LNCaP clone FGC (cell line): Measurements from ENCODE around the gene PRKD3.
"Not testable (repeated sequence)": the region's sequence is repeated elsewhere in the genome, so short reads cannot be mapped to it uniquely, and the experiment has no call there.

Experiments used
- DNase-seq: peaks from one replicate; pipeline ENCODE4 v3.0.0-alpha.2; 2011; ENCODE audit warnings: low read depth
- H3K4me3 ChIP-seq: 2 replicates; pipeline ENCODE4 v1.5.1; 2011; ENCODE audit warnings: mild to moderate bottlenecking, low read depth, low read length, control low read depth
- CTCF ChIP-seq: IDR thresholded peaks from 2 replicates; pipeline ENCODE4 v1.5.1; 2012; ENCODE audit warnings: mild to moderate bottlenecking; ENCODE audit not compliant: control insufficient read depth, insufficient read depth; ENCODE audit errors: extremely low read depth

Gene PRKD3

DNA sequence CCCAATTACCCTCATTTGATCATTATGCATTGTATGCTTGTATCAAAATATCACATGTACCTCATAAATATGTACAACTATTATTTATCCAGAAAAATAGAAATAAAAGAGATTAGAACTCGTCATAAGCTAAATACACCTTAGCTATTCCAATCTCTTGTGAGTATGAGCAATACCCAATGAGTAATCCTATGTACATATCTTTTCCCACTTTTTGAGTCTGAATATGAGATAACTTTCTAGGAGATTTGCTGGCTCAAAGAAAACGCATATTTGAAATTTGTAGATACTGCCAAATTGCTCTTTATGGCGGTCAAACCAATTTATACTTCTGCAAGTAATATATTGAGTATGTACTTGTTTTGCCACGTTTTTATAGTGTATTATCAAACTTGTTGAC lies 24.1 kb downstream of the PRKD3 start:
- DNase-seq, result no peak
- no peak for TF ChIP-seq CTCF
- no peak overlapping the region for H3K4me3 ChIP-seq

DNA sequence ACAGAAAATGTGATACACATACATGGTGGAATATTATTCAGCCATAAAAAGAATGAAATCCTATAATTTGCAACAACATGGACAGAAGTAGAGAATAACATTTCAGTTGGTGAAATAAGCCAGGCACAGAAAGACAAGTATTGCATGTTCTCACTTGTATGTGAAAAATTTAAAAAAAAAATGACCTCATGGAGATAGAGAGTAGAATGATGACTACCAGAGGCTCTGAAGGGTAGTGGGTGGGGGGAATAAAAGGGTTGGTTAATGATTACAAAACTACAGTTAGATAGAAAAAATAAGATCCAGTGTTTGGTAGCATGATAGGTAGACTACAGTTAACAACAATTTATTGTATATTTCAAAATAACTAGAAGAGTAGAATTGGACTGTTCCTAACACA lies 24.5 kb downstream of the PRKD3 start:
- no peak for DNase-seq

DNA sequence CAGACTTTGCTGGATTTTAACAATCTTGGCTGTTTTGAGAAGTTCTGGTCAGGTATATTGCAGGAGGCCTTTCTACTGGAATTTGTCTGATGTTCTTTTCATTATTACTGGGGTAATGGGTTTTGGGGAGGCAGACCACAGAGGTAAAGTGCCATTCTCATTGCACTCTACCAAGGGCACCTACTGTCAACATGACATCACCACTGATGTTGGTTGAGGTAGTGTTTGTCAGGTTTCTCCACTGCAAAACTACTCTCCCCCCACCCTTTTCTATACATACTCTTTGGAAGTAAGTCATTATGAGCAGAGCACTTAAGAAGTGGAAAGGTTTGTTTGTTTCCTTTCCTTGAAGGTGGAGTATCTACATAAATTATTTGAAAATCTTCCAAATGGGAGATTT lies 27.0 kb downstream of the PRKD3 start:
- no peak for DNase-seq
- H3K4me3 ChIP-seq, result no peak overlapping the region
- no peak for TF ChIP-seq CTCF

More for the DNA sequence above, 24.5 kb downstream of the PRKD3 start:
- H3K4me3 ChIP-seq, result no peak overlapping the region
- no peak for TF ChIP-seq CTCF

DNA sequence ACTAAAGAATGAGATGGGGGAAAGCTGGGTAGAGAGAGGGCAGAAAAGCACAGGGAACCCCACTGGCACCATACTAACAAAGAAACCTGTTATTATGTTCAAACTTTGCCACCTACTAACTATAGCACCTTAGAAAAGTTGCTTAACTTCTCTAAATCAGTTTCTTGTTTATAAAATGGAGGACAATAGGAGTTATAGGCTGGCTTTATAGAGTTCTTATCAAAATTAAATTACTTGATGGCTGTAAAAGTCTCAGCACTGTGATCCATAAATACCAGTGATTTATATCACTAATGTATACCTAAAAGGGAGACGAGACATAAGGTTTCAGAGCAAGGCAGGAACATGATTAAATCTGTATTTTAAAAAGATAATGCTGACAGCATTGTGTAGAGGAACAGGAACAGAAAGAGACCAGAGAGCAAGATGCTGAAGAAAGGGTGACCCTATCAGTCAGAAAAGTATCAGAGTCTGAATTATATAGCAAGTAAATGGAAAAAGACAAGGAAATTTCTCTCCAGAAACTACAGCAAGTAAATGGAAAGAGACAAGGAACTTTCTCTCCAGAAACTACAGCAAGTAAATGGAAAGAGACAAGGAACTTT lies 29.1 kb downstream of the PRKD3 start:
- H3K4me3 ChIP-seq, result no peak overlapping the region
- no peak for TF ChIP-seq CTCF
- DNase-seq, result no peak

DNA sequence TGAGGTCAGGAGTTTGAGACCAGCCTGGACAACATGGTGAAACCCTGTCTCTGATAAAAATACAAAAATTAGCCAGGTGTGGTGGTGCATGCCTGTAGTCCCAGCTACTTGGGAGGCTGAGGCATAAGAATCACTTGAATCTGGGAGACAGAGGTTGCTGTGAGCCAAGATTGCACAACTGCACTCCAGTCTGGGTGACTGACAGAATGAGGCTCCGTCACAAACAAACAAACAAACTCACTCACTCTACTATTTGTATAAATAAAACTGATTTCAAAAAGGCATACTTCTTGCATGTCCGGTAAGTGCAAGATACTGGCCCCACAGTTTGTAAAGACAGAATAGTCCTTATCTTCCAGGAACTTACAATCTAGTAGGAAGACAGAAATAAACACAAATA lies 29.8 kb downstream of the PRKD3 start:
- H3K4me3 ChIP-seq, DNase-seq: not testable (repeated sequence)

DNA sequence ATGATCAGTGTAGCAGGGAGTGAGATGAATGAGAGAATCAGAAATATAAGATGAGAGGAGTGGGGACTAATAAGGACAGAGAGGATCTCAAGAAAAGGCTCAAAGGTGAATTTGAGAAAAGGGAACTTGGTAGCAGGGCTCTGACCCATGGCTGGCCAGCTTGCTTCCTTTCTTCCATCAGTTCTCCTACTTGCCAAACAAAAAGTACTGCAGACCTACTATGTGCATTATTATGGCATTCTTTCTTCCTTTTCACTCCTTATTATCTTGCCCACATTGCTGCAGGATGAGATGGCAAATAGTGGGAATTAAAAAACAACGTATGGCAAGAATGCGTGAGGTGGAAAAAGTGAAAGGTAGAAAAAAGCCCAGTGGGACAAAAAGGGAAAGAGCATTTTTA lies 33.0 kb downstream of the PRKD3 start:
- no peak overlapping the region for H3K4me3 ChIP-seq
- TF ChIP-seq CTCF, result no peak
- no peak for DNase-seq

- no peak for TF ChIP-seq CTCF
- H3K4me3 ChIP-seq, result no peak overlapping the region
- DNase-seq, result no peak
Measured at GRCh38 chr2:37287966-37288365, 36.7 kb downstream of the PRKD3 start.
